ENCODE data around the gene MRGPRF.

- TF ChIP-seq, protein P1, sequence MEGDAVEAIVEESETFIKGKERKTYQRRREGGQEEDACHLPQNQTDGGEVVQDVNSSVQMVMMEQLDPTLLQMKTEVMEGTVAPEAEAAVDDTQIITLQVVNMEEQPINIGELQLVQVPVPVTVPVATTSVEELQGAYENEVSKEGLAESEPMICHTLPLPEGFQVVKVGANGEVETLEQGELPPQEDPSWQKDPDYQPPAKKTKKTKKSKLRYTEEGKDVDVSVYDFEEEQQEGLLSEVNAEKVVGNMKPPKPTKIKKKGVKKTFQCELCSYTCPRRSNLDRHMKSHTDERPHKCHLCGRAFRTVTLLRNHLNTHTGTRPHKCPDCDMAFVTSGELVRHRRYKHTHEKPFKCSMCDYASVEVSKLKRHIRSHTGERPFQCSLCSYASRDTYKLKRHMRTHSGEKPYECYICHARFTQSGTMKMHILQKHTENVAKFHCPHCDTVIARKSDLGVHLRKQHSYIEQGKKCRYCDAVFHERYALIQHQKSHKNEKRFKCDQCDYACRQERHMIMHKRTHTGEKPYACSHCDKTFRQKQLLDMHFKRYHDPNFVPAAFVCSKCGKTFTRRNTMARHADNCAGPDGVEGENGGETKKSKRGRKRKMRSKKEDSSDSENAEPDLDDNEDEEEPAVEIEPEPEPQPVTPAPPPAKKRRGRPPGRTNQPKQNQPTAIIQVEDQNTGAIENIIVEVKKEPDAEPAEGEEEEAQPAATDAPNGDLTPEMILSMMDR (IDR thresholded peaks at IDR 0.05; ENCODE audit: borderline replicate concordance, extremely low read depth, low read length, poor library complexity, severe bottlenecking), result no peak
- no peak for TF ChIP-seq EZH2 (IDR thresholded peaks at IDR 0.05; ENCODE audit: borderline replicate concordance, low read depth, low read length, severe bottlenecking)
Observed at GRCh38 chr11:69022260-69022659, 9.2 kb upstream of the MRGPRF start.
